HG03571 (cell line): ENCODE results near the gene CPNE5.

Experiments used
- ATAC-seq: cut with Tn5 transposase; IDR thresholded peaks from one replicate; pipeline ENCODE4 v1.9.1; 2021; ENCODE audit not compliant: unreplicated experiment

Gene CPNE5

DNA sequence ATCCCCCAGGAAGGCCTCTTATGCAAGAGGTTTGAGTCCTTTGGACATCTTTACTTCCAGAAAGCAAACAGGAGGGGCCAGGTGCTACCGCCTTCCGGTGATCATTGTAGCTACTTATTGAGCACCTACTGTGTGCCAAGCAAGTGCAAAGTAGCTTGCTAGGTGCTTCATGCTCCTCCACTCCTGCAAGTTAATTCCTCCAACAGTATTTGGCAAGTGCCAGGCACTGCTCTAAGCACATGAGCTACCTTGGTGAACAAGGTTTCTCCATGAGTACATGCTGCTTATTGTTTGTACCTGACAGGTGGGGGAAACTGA lies 2.3 kb downstream of the CPNE5 start:
- no peak for ATAC-seq

DNA sequence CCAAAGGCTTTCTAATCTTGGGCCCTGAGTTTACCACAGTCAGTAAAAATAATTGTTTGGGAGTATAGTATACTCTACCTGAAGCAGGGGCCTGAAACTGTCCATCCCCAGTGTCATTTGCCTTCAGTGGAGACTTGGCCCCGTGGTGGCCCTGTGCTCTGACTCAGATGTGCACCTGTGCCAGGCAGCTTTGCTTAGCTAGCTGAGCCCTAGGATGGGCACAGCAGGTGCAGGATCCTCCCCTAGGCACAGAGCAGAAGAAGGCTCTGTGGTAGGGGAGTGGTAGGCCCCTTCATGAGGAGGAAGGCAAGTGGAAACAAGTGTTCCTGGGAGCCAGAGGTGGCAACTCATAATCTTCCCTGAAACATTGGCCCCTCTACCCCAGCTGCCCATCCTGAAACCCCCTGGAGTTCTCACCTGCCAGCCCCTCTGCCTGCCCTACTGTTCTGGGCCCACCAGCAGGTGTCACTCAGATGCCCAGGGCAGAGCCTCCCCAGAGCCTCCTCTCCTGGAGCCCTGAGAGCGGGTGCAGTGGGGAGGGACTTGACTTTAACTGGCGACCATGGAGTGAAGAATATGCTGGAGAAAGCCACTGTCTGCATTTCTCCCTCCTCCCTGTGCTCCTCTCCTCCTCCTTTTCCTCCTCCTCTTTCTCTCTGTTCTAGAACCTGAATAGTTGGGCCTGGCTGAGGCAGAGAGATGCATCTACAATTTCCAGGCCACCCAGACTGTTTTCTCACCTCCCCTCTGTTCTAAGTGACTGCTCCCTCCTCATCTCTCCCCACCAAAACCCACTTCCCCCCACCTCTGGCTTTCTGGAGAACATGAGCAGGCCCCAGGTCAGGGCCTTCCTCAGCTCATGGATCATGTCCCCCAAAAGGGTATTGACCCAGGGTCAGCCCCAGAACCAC lies 2.9 kb downstream of the CPNE5 start:
- no peak for ATAC-seq

DNA sequence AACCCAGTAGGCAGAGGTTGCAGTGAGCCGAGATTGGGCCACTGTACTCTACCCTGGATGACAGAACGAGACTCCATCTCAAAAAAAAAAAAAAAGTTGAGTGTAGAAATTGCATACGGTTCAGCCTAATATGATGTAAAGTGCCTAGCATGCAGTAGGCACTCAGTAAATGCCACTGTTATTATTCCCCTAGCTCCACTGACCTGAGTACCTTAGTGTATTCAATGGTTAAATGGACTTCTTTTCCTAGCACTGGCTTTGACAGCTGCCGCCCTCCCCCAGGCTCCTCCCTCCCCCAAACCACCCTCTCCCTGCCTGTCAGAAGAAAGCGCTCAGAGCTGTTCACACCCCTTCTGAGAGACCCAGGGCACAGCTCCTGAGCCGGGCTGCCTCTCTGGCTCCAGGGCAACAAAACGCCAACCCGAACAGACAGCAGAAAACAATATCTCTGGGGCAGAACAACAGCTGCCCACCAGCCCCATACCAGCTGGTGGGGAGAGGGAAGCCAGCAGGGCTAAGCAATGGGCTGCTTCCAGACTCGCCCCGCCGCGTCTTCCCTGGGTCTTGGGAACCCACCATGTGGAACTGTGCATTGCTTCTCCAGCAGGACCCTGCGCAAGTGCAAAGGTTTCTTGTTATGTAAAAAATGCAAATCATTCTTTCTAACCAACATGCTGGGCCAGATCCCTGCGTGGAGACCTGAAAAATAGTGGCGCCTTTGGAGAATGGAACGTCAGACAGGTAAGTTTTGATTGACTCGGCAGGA lies 4.5 kb downstream of the CPNE5 start:
- no peak for ATAC-seq

DNA sequence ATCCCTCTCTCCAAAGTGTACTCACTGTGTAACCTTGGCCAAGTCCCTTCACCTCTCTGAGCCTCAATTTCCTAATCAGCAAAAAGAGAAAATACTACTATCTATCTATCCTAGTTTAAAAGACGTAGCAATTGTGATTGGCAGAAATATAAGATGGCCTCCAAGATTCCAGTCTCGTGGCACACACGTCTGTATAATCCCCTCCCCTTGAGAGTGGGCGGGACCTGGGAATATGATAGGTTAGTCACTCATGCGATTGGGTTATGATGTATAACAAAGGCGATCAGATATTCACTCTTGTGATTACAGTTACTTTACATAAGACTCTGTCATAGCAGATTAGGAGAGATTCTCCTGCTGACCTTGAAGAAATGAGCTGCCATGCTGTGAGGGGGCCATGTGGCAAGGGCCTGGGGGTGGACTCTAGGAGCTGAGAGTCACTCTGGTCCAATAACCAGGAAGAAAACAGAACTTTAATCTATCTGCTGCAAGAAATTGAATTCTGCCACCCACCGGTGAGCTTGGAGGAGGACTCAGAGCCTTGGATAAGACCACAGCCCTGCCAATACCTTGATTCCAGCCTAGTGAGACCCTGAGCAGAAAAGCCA lies 6.0 kb downstream of the CPNE5 start:
- ATAC-seq: no peak

DNA sequence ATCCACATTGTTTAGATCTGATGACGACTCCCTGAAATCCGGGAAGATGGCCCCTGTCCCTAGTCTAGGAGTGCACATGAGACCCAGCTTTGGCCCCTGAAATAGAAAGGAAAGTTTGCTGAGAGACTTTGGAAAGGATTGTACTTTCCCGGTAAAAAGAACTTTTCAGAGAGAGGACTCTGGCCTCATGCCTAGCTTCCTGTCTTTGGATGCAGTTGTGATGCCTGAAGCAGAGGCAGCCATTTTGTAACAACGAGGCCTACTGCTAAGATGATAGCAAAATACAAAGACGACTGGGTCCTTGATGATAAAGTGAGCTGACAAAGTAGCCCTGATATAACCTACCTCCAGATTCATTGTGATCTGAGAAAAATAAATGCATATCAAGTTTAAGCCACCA lies 6.9 kb downstream of the CPNE5 start:
- no peak for ATAC-seq

DNA sequence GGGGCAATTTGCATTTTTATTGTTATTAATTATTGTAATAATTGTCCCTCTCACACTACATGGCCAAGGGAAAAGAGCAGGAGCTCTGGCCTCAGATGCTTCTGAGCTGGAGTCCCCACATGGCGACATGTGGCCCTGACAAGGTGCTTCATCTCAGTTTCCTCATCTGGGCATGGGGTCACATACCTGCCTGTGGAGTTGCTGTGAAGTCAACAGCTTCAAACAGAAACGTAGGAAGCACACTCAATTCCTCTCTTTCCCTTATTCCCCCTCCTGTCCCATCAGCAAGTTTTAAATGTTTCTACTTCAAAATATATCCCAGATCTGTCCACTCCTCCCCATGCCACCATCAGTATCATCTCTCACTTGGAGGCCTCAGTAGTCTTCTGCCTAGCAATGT lies 8.7 kb downstream of the CPNE5 start:
- ATAC-seq: no peak

DNA sequence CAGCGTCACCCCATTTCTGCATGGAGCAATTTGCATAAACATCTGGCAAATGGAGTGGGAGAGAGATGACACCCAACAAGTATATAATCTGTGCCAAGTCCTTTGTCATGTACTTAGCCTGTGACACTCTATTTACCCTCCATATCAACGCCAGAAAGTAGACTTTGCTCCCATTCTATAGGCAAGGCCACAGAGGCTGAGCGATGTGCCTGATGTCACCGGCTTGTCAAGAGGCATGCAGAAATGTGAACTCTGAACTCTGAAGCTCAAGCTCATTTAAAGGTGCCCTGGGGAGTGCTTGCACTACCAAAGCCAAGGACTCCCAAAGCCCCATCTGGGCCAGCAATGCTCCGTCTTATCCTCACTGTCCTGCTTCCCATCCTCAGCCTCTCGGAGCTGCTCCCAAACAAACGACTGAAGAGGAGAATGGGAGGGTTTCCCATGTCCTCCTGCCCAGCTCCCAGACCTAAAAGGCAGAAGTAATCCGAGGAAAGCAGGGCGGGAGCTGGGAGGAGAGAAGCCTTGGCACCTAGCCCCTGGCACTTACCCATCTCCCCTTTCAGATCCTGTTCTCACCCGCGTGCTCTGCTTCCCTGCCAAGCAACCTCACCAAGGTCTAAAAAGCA lies 9.2 kb downstream of the CPNE5 start:
- no peak for ATAC-seq

DNA sequence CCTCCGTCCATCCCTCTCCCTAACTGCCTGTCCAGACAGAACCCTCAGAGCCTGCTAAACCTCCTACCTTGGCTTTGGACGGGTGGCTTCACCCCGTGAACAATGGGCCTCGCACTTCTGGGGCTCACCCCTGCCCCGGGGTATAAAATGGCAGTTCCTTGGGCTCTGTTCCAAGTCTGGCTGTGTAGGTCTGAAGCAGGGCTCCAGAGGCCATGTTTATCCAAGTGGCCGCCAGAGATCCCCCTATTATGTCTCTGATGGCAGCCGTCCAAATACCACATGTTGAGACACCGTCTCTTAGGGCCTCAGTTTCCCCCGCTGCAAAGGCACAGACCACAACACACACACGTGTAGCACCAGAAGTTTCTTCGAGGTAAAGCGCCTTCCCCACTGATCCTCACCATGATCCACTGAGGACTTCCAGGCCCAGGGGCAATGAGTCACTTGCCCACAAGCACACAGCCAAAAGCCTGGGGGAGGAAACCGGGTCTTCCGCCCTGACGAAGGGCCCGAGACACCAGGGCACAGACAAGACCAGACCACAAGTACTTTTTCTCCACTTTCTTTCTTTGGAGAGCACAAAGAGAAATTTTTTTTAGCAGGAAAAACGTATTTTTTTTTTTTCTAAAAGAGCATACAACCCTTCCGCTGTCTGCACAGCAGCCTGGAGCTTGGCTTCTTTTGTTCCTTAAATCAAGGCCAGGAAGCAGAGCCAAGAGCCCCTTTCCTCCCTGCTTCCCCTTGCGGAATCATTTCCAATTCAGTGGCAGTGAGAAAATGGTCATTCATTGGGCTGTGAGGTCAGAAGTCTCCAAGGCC lies 11.8 kb downstream of the CPNE5 start:
- ATAC-seq: no peak

DNA sequence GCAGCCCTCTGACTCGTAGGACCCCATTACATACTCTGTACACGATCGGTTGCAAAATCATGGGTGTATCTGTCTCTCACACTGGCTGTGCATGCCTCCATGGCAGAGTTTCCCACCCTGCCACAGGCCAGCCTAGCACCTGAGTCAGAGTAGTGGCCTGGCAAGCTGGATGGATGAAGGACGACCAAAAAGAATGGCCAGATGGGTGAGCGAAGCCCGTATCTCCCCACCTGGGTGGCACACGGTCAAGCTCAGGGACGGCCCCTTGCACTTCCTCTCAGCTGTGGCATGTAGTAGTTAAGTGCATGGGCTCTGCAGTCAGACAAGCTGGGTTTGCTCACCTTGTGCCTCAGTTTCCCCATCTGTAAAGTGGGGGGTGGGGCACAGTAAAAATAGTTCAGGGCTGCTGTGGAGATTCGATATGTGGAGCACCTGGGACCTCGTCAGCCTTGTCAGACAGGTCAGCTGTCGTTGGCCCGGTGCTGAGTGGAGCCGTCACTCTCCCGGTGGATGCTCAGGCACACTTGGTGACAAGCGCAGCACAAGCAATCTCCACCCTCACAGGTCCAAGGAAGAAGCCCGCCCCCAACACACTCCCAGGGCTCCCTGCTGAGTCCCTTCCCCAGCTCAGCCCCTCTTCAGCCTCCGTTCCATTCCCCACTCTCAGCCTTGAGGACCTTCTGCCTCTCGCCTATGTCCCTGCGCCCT lies 12.6 kb downstream of the CPNE5 start:
- ATAC-seq: no peak

DNA sequence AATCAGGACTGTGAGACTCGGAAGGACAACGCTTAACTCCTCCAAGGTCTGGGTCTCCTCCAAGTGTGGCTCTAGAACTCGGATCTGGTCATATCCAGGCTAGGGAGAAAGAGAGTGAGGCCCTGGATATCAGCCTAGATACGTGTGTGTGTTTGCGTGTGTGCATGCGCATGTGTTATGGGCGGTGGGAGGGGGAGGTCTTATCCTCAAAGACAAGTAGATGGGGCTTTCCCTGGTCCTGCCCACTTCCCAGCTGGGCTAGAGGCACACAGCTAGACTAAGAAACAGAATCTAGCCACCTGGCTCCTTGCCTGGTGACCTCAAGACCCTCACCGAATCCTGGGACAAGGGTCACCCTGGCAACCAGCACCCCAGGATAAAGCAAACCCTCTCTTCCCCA lies 13.2 kb downstream of the CPNE5 start:
- no peak for ATAC-seq

DNA sequence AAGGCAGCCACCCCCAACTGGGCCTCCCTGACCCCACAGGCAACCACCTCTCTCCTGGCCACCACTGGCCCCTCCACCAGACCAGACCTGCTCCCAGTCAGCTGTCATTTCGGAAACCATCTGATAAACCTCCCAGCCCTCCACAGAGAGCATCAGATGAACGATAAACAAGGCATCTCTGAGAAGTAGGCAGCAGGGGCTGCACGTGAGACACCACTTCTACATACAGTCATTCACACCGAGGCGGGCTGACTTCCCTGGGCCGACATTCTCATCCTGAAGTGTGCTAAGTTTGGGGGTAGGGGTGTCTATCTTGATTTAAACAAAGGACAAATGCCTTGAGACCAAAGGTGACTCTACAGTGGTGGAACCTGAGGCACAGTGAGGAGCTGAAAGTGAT lies 13.8 kb downstream of the CPNE5 start:
- ATAC-seq: no peak

DNA sequence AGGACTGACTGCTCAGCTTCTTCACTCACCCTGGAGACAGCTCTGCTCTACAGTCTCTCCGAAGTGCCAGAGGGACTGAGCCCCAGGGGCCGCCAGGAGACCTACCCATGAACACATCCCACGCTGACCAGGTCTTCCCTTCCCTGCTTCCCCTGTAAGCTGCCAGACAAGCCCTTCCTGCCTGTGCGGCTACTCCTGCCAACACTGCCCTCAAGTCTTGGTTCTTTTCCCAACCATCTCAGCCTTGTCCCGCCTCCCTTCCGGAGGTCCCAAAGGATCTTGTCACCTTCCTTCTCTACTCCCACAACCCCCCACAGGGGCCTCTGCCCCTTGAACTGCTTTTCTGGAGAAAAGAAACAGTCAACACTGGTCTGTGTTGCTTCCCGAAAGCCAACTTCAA lies 15.0 kb downstream of the CPNE5 start:
- ATAC-seq: no peak

DNA sequence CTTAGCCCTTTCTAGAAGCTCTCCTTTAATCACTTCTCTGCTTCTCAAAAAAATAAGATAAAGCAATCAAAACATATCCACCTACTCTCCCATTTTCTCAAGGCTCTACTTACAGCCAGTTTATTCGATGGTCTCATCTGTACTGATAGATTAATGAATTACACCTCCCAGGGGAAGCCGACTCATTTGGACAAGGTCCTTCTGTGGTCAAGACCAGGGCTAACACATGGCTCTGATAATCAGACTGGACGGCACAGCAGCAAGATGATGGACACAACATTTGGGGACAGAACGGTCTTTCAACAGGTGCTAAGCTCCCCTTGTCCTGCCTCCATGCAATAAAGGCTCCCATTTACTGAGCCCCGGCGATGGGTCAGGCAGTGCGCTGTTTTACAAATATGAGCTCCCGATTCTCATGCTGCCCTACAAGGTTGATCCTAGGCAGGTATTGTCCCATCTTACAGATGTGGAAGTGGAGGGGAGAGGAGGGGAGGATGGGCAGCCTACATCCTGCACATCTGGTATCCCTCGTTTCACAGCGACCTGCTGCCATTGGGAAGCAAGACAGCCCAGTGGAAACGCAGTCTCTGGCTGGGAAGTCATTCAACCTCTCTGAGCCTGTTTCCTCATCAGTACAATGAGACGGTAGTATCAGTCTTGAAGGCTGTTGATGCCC lies 15.7 kb downstream of the CPNE5 start:
- ATAC-seq: no peak

DNA sequence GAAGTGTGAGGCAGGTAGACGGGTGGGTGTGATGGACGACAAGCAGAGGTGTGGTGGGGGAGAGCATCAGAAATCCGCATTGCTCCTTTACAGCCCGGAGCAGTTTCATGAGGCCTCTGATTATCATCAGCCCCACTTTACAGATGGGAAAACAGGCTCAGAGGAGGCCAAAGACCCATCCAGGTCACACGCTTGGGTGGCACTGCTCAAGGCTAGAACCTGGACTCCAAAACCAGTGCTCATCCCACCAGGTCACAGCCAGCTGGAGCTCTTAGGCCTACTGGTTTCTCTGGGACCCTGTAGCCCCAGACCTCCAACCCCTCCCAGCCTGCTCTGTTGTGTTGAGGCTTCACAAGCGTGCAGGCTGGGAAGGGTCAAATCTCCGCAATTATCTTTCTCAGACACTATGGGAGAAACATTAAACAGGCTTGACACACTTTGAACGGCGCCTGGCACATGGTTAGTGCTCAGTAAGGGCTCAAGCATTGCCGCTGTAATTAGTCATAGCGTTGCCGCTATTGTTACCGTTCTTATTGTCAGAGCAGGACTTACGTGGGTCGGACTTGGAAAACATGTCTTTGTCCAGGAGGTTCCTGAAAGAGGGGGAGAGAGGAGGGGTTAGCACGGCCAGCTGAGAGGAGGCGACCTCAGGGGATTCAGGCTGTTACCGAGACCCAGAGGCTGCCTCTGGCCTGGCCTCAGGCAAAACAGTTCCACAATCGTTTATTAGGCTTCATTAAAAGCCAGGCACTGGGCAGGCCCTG lies 16.6 kb downstream of the CPNE5 start:
- no peak for ATAC-seq

DNA sequence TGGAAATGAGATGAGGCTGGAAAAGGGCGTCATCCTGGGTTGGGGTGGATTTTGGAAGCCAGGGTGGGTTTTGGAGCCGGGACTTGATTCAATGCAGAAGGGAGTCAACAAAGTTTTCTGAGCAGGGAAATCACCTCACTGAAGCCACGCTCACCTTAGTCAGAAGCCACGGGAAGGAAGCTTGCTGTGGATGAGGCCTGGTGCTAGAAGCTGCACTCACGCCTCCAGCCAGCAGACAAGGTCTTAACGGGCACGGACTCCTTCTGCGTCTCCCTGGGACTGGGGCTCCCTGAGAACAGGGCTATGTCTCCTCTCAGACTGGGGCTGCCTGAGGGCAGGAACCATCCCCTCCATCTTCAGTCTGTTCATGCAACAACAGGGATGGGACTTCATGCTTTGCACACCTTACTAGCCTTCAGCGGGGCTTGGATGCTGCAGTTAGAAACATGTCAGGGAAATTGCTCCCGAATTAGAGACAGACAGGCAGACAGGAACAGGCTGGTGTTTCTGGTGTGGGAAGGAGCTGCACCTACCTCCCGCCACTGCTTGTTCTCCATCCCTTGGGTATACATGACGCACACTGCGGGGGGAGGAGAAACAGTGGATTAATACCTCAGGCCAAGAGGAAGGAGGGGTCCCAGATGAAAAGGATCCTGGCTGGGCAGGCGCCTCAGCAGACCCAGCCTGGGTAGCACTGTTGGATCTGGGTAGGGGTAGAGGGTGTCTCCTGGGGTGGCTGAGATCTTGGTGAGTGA lies 17.5 kb downstream of the CPNE5 start:
- ATAC-seq: no peak

DNA sequence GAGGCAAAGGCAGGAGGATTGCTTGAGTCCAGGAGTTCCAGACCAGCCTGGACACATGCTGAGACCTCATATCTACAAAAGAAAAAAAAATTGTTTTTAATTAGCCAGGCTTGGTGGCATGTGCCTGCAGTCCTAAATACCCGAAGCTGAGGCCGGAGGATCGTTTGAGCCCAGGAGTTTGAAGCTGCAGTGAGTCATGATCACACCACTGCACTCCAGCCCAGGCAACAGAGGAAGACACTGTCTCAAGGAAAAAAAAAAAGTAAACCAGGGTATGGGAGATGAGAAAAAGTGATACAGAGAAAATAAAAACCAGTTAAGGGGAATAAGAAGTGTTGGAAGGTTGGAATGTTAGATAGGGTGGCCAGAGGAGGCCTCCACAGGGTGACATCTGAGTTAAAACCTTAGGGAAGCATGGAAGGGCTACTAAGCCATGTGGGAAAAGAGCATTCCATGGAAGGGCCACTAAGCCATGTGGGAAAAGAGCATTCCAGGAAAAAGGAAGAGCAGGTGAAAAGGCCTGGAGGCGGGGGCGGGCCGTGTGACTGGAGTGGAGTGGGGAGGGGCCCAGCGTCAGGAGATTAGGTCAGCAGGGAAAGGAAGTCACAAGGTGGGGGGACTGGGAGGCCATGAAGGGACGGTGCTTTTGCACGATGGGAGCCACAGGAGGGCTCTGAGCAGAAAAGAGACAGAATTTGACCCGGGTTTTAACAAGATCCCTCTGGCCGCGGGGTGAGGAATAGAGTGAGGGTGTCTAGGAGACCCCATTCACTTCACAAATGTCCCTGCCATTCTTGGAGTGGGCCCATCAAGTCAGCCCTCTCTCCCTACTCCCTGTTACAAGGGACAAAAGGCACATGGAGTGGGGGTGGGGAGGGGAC lies 18.3 kb downstream of the CPNE5 start:
- no peak for ATAC-seq

DNA sequence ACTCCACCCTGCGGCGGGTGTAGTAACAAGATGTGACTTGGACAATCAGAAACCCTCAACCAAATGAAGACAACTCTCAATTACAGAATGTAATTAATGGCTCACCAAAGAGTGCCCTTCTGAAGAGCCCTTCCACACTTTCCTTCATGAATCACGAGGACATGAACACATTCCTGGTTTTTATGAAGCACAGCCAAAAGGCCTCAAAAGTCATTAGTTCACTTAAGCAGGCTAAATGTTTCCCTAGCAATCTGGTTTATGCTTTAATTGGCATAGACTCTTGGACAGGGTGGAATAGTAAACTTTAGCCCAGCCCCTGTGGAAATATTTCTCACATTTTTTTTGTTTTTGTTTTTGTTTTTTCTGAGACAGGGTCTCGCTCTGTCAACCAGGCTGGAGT lies 20.5 kb downstream of the CPNE5 start:
- ATAC-seq: no peak
